ENCODE data around the gene TBC1D8. TPM values are rescaled to one million over a fixed set of nuclear protein-coding genes. Genes with fewer than 3 reads are reported as not detected.

Gene TBC1D8
- polyA plus RNA-seq, 3 donors = 16.1 to 78.0 (median 22.4) TPM

DNA sequence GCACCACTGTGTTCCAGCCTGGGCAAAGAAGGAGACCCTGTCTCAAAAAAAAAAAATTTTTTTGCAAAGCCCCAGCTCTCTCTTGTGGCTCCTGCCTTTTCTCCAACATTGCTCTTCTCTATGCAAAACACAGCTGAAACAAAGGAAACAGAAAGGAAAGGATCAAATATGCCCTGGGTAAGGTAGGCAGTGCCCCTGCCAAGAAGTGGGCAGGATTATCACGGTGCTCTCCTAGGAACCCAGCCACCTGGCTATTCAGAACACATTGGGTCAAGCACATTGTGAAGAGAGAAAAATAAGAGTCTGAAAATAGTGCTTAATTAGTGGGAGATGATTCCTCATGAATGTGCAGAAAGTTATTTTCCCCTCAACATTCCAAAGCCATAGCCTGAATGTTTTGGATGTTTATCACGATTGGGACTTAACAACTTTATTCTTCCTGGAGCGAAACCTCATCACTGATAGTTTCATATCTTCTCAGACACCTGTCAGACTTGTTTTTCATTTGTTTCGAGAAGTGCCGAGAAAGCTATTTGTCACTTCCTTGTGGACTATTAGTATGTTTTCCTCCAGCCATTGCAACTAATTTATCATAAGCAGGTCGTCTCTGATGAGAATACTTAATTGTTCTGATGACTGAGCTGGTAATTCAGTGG is 191.8 kb downstream of the TBC1D8 start:
- Mint-ChIP-seq H3K36me3 (no peaks in the 10 kb centered on the region), H3K4me1 (no peaks in the 10 kb centered on the region), H3K27ac (no peak overlapping the region), H3K27me3 (ENCODE audit: low read depth in 3 of 3) (peaks cover 1 to 9% (median 2%) of the 10 kb centered on the region in 3 donors), H3K4me3 (no peak overlapping the region), H3K9me3 (peaks cover 0 to 5% (median 0%) of the 10 kb centered on the region in 7 donors)
- Histone ChIP-seq H3K36me3 (replicated peaks in 1 of 2; ENCODE audit: control insufficient read depth in 1 of 2, insufficient read depth in 2 of 2, low read length in 2 of 2) (no peaks in the 10 kb centered on the region), H3K27ac (ENCODE audit: low read depth in 1 of 2, low read length in 2 of 2) (no peak overlapping the region), H3K4me1 (ENCODE audit: control insufficient read depth in 1 of 2, insufficient read depth in 2 of 2, low read length in 2 of 2) (no peaks in the 10 kb centered on the region), H3K79me2 (ENCODE audit: insufficient read depth, low read length) (no peaks in the 10 kb centered on the region), H4K20me1 (ENCODE audit: insufficient read depth, low read length) (no peaks in the 10 kb centered on the region), H3K9me3 (replicated peaks in 1 of 2; ENCODE audit: control insufficient read depth in 1 of 2, insufficient read depth in 1 of 2, low read length in 2 of 2) (no peaks in the 10 kb centered on the region), H3K9ac (ENCODE audit: insufficient read depth, low read length, poor library complexity, severe bottlenecking) (no peak overlapping the region), H3K4me2 (replicated peaks; ENCODE audit: extremely low read depth, low read length, poor library complexity, severe bottlenecking) (no peak overlapping the region), H3K4me3 (replicated peaks in 1 of 3; ENCODE audit: low read depth in 2 of 3, low read length in 3 of 3) (no peak overlapping the region), H2AFZ (ENCODE audit: insufficient read depth, low read depth, low read length, poor library complexity, severe bottlenecking) (no peak overlapping the region), H3K27me3 (ENCODE audit: control insufficient read depth in 2 of 2, insufficient read depth in 2 of 2, low read length in 2 of 2) (peaks cover 0 to 2% of the 10 kb centered on the region in 2 donors)
- intact Hi-C loops (cut with micrococcal nuclease) = no loop called here
- no peak for DNase-seq
- TF ChIP-seq, protein P1, sequence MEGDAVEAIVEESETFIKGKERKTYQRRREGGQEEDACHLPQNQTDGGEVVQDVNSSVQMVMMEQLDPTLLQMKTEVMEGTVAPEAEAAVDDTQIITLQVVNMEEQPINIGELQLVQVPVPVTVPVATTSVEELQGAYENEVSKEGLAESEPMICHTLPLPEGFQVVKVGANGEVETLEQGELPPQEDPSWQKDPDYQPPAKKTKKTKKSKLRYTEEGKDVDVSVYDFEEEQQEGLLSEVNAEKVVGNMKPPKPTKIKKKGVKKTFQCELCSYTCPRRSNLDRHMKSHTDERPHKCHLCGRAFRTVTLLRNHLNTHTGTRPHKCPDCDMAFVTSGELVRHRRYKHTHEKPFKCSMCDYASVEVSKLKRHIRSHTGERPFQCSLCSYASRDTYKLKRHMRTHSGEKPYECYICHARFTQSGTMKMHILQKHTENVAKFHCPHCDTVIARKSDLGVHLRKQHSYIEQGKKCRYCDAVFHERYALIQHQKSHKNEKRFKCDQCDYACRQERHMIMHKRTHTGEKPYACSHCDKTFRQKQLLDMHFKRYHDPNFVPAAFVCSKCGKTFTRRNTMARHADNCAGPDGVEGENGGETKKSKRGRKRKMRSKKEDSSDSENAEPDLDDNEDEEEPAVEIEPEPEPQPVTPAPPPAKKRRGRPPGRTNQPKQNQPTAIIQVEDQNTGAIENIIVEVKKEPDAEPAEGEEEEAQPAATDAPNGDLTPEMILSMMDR (IDR thresholded peaks at IDR 0.05) = no peak
- WGBS (ENCODE audit: insufficient coverage) = no CpG with 5 or more reads among the region's 6 CpGs

DNA sequence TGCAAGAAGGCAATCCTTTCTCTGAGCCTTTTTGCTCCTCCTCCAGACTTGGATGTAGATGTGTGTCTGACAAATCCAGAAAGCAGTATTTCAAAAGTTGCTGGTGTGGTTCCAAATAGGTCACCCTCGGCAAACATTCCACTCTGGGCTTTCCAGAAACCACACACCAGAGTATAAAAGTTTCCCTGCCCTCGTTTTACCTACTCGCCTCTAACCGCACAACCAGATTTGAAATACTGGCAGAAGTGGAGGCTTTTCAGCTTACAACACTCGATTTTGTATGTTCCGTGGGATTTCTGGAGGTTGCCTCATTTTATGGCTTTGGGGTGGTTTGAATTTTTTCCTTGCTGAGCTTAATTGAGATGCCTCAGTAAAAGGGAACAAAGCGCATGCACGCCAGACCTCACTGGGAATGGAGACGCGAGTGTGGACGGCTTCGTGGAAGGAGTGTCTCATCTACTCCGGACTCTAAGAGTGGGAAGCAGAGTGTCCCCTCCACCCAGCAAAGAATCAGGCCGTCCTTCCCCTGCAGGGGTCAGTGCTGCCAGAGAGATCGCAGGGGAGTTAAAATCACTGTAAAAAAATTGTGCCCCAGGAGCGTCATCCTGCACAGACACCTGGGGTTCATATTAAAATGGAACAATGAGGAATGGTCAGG is 193.1 kb downstream of the TBC1D8 start:
- Mint-ChIP-seq H3K27ac (no peak overlapping the region), H3K36me3 (no peaks in the 10 kb centered on the region), H3K4me1 (no peaks in the 10 kb centered on the region), H3K27me3 (ENCODE audit: low read depth in 3 of 3) (peaks cover 1 to 7% (median 2%) of the 10 kb centered on the region in 3 donors), H3K9me3 (peaks cover 0 to 5% (median 0%) of the 10 kb centered on the region in 7 donors), H3K4me3 (no peak overlapping the region)
- H4K20me1 ChIP-seq (ENCODE audit: insufficient read depth, low read length) = no peaks in the 10 kb centered on the region
- intact Hi-C loops (cut with micrococcal nuclease) = no loop called here
- no peaks in the 10 kb centered on the region for H3K9me3 ChIP-seq (replicated peaks in 1 of 2; ENCODE audit: control insufficient read depth in 1 of 2, insufficient read depth in 1 of 2, low read length in 2 of 2)
- WGBS (ENCODE audit: insufficient coverage) = 98% methylated on average over 7 of the region's 16 CpGs
- no peak for DNase-seq
- H3K4me3 ChIP-seq (replicated peaks in 1 of 3; ENCODE audit: low read depth in 2 of 3, low read length in 3 of 3) = no peak overlapping the region
- peaks cover 0 to 2% of the 10 kb centered on the region in 2 donors for H3K27me3 ChIP-seq (ENCODE audit: control insufficient read depth in 2 of 2, insufficient read depth in 2 of 2, low read length in 2 of 2)
- H3K4me1 ChIP-seq (ENCODE audit: control insufficient read depth in 1 of 2, insufficient read depth in 2 of 2, low read length in 2 of 2) = no peaks in the 10 kb centered on the region
- TF ChIP-seq, protein P1 (IDR thresholded peaks at IDR 0.05) = no peak
- no peak overlapping the region for H3K4me2 ChIP-seq (replicated peaks; ENCODE audit: extremely low read depth, low read length, poor library complexity, severe bottlenecking)
- H3K36me3 ChIP-seq (replicated peaks in 1 of 2; ENCODE audit: control insufficient read depth in 1 of 2, insufficient read depth in 2 of 2, low read length in 2 of 2) = no peaks in the 10 kb centered on the region
- no peaks in the 10 kb centered on the region for H3K79me2 ChIP-seq (ENCODE audit: insufficient read depth, low read length)
- no peak overlapping the region for H3K27ac ChIP-seq (ENCODE audit: low read depth in 1 of 2, low read length in 2 of 2)
- no peak overlapping the region for H3K9ac ChIP-seq (ENCODE audit: insufficient read depth, low read length, poor library complexity, severe bottlenecking)
- H2AFZ ChIP-seq (ENCODE audit: insufficient read depth, low read depth, low read length, poor library complexity, severe bottlenecking) = no peak overlapping the region

Small RNA genes within 50 kb of the gene (small RNA-seq; reads per million reads assigned to genes)
- not detected for gene BBIP1P1 (ENCODE audit: insufficient read length, low read depth)

Other genes starting within 250 kb of the TBC1D8 start
- gene RPL31, start 149.1 kb downstream of the TBC1D8 start, polyA plus RNA-seq = 1,000 to 10,000 TPM; 1,537 to 2,299 (median 1,998) TPM
- gene CNOT11, start 101.5 kb upstream of the TBC1D8 start, polyA plus RNA-seq = 10 to 100 TPM; 38.2 to 39.0 (median 38.4) TPM
- 100 to 1,000 TPM; 112 to 148 (median 141) TPM for gene RNF149, start 157.3 kb upstream of the TBC1D8 start, polyA plus RNA-seq
- not detected for gene CREG2, start 236.1 kb upstream of the TBC1D8 start, polyA plus RNA-seq

Measured in CD14-positive monocyte (primary cell).